Right cardiac atrium (tissue), 5 donors: ENCODE data around the gene NUTM1. TPM values are rescaled to one million over a fixed set of nuclear protein-coding genes. Genes with fewer than 3 reads are reported as not detected.

ENCODE experiments used
- ATAC-seq, 2 donors: fragments of 200-7000 bp; cut with Tn5 transposase; one replicate each; pipeline versions ENCODE4 v1.8.0 to v1.9.1; 2020; ENCODE audit warnings: moderate library complexity in 2 of 2, mild to moderate bottlenecking in 1 of 2
- DNase-seq, 3 donors: peaks; one replicate each; pipeline ENCODE4 v3.0.0-alpha.2; 2020
- H3K27ac ChIP-seq: one replicate; pipeline ENCODE4 v1.5.1; 2013; ENCODE audit warnings: mild to moderate bottlenecking, low read length, control low read depth, moderate library complexity
- H3K27me3 ChIP-seq: one replicate; pipeline ENCODE4 v1.6.1; 2013; ENCODE audit not compliant: control insufficient read depth, insufficient read depth
- H3K4me1 ChIP-seq: one replicate; pipeline ENCODE4 v1.6.1; 2013; ENCODE audit warnings: low read length; ENCODE audit not compliant: control insufficient read depth, insufficient read depth
- H3K4me3 ChIP-seq: one replicate; pipeline ENCODE4 v1.5.1; 2013; ENCODE audit warnings: low read length, control low read depth
- H3K9me3 ChIP-seq: one replicate; pipeline ENCODE4 v1.6.1; 2013; ENCODE audit warnings: low read length; ENCODE audit not compliant: control insufficient read depth
- WGBS: extraction: QIAGEN DNeasy Blood & Tissue Kit; methylation state at CpG from one replicate; pipeline ENCODE4 v1.1.7; 2013; 5-methylcytosine and 5-hydroxymethylcytosine counted together
- intact Hi-C, 4 donors: fragments of 100-400 bp; cut with DNase I; formaldehyde crosslinking; loops; one replicate each; pipeline versions ENCODE4 v1.11.0 to v1.14.0; 2022 to 2023
- polyA plus RNA-seq: library from polyadenylated mRNA; stranded (reverse); fragments of 200-250 nt; gene quantifications from one replicate; pipeline ENCODE4 v1.2.3, GENCODE V29; 2013
- total RNA-seq, 4 donors: library from RNA; stranded (reverse); fragmentation: NEBNext Ultra II Directional; extraction: Animal tissue kit (Norgen Biotek cat#: 25700); gene quantifications; one replicate each; pipeline ENCODE4 v1.2.1, GENCODE V29; 2021
- donor health status: healthy with polysubstance abuse.
- donor health status: DM: no; HTN: yes; CAD: no.
- donor health status: DM: no; HTN: no; CAD: no.
- donor health status: DM: no; HTN: yes; CAD: no; lungs with severe emphysema.
- donor health status: DM: yes; HTN: yes; CAD: no.

Gene NUTM1
- total and polyA plus RNA-seq, 5 donors = not detected

DNA sequence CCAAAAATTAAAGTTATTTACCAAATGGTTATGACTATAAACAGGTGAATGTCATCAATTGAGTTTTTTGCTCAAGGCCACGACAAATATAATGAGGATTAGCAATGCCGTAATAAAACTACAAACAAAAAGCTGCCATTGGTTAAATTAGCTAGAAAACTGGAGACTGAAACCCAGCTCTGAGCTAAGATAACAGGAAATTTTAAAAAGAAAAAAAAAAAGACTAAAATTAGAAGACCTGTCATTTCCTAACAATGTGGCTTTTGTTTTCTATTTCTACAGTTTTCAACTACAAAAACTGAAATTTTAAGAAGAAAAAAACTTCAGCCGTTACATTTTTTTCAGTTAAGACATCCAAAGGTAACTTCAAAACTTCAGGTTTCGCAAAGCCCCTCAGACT, 15.2 kb upstream of the NUTM1 start:
- H3K4me3 ChIP-seq = no peak overlapping the region
- no peaks in the 10 kb centered on the region for H3K9me3 ChIP-seq
- no peaks in the 10 kb centered on the region for H3K4me1 ChIP-seq
- no peak for ATAC-seq
- no peak for DNase-seq
- intact Hi-C loops = no loop called here
- no peak overlapping the region for H3K27ac ChIP-seq
- no peaks in the 10 kb centered on the region for H3K27me3 ChIP-seq
- WGBS = 66% methylated on average over 4 of the region's 4 CpGs

DNA sequence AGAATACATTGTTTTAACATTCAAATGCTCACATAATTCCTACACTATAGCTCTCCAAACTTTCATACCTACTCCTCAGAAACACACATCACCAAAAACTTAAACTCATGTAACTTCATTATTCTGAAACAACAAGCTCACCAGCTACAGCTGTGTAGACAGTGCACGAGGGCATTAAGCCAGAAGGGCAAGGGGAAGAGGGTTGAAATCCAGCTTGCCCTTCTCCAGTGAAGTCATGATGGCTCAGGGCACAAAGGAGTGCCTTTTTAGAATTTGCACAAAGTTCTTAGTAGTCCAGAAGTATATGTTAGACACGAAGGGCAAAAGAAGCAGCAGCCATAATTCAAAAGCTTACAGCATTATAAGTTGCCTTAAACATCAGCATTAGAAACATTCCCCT, 14.1 kb upstream of the NUTM1 start:
- DNase-seq (no peak), ATAC-seq (no peak)
- intact Hi-C loops = no loop called here
- Histone ChIP-seq H3K27me3 (no peaks in the 10 kb centered on the region), H3K27ac (no peak overlapping the region), H3K4me1 (no peaks in the 10 kb centered on the region), H3K4me3 (no peak overlapping the region), H3K9me3 (no peaks in the 10 kb centered on the region)
- 73% methylated on average over 2 of the region's 2 CpGs for WGBS

DNA sequence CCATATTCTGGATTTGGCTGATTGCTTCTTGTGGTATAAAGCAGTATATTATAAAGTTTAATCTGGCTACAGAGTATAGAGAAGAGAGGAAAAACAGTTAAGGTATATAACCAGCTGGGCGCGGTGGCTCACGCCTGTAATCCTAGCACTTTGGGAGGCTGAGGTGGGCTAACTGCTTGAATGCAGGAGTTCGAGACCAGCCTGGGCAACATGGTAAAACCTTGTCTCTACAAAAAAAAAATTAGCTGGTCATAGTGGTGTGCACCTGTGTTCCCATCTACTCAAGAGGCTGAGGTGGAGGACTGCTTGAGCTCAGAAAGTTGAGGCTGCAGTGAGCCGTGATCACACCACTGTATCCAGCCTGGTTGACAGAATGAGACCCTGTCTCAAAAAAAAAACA, 12.8 kb upstream of the NUTM1 start:
- ATAC-seq = no peak
- no peak overlapping the region for H3K27ac ChIP-seq
- no peak for DNase-seq
- H3K27me3 ChIP-seq = no peaks in the 10 kb centered on the region
- WGBS = 95% methylated on average over 5 of the region's 5 CpGs
- intact Hi-C loops = no loop called here
- H3K4me1 ChIP-seq = no peaks in the 10 kb centered on the region
- no peak overlapping the region for H3K4me3 ChIP-seq
- H3K9me3 ChIP-seq = no peaks in the 10 kb centered on the region

- DNase-seq (no peak), ATAC-seq (no peak)
- Histone ChIP-seq H3K4me3 (no peak overlapping the region), H3K9me3 (no peaks in the 10 kb centered on the region), H3K4me1 (peaks cover 4% of the 10 kb centered on the region), H3K27ac (no peak overlapping the region), H3K27me3 (no peaks in the 10 kb centered on the region)
- WGBS = 60% methylated on average over 2 of the region's 2 CpGs
- intact Hi-C loops = no loop called here
Measured at GRCh38 chr15:34331809-34332208, 11.3 kb upstream of the NUTM1 start.

- Histone ChIP-seq H3K27ac (no peak overlapping the region), H3K9me3 (no peaks in the 10 kb centered on the region), H3K4me3 (no peak overlapping the region), H3K27me3 (no peaks in the 10 kb centered on the region), H3K4me1 (peaks cover 6% of the 10 kb centered on the region)
- no peak for DNase-seq
- no peak for ATAC-seq
- 97% methylated on average over 6 of the region's 6 CpGs for WGBS
- intact Hi-C loops = no loop called here
Measured at GRCh38 chr15:34332553-34333120, 10.5 kb upstream of the NUTM1 start.

- H3K9me3 ChIP-seq = no peaks in the 10 kb centered on the region
- no peaks in the 10 kb centered on the region for H3K27me3 ChIP-seq
- ATAC-seq (no peak), DNase-seq (no peak)
- no peak overlapping the region for H3K4me3 ChIP-seq
- WGBS = 77% methylated on average over 4 of the region's 4 CpGs
- H3K4me1 ChIP-seq = peaks cover 6% of the 10 kb centered on the region
- H3K27ac ChIP-seq = no peak overlapping the region
- intact Hi-C loops = no loop called here
Measured at GRCh38 chr15:34334672-34335071, 8.4 kb upstream of the NUTM1 start.

DNA sequence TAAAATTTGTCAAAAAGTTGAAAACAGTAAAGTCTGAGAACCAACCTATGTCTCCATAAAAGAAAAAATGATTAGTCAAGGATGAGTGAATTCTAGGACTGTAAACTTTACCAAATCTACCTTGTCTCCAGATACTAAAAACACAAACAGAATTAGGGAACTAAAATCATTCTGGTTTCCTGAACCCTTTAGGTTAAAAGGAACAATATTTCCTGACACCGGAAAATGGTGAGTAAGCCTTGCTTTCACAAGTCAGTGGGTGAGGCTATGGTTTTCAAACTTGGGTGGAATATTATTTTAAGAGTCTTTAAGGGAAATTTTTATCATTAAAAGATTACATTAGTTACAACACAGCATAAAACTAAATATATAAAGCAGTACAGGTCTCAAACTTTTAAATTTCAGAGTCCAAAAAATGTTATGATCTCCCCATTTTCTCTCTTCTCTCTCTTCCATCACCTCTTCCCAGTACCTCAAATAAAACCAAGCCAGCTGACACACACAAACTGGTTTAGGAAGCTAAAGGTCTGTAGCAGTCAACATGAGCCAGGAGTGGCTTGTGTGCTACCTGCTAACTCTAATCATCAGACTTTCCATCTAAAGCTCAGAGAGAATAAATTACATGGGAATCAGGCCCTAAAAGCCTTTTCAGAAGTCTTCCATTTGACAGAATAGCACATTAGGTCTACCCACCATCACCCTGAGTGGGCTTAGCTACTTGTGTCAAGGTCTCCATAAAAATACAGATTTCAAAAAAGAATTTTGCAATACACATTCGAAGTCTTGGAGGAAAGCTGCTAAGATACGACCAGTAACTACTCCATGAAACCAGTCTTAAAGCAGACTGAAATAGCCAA, 7.7 kb upstream of the NUTM1 start:
- H3K4me1 ChIP-seq = peaks cover 6% of the 10 kb centered on the region
- no peak overlapping the region for H3K4me3 ChIP-seq
- intact Hi-C loops = no loop called here

GRCh38 chr15:34336231-34336990, 6.7 kb upstream of the NUTM1 start:
- no peak for DNase-seq
- peaks cover 6% of the 10 kb centered on the region for H3K4me1 ChIP-seq

More for the DNA sequence above, 7.7 kb upstream of the NUTM1 start:
- 77% methylated on average over 3 of the region's 3 CpGs for WGBS
- no peaks in the 10 kb centered on the region for H3K9me3 ChIP-seq
- peak overlapping the region; percentile 48 for H3K27ac ChIP-seq
- no peaks in the 10 kb centered on the region for H3K27me3 ChIP-seq
- DNase-seq (no peak), ATAC-seq (peak in 1 of 2 donors; percentile 33)

DNA sequence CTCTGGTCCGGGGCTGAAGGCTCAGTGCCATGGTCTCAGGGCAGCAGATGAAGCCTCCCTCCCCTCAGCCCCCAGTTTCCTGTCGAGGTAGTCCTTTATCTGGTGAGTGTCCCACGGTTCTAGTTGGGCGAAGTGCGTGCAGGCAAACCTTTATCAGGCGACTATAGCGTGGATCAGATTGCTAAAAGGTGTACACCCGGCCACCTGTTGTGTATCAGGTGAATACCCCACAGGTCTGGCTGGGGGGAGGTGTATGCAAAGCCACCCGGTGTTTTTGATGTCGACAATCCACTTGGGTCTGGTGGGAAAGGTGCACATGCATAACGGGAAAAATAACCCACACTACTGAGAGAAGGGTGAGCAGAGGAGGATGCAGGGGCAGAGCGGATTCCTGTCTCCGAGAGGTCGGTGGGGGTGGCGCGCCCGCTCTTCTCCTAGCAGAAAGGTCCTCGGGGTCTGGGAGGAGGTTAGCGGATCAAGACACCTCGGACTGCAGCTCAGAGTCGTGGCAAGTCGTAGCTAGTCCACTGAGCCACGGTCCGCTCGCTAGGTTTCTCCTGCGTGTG, 6.0 kb upstream of the NUTM1 start:
- 2% methylated on average over 26 of the region's 26 CpGs for WGBS
- H3K4me3 ChIP-seq = peak overlapping the region; percentile 79
- DNase-seq (peak in 2 of 3 donors; percentile 40 to 52), ATAC-seq (no peak)
- peaks cover 6% of the 10 kb centered on the region for H3K4me1 ChIP-seq
- H3K27ac ChIP-seq = peak overlapping the region; percentile 87
- intact Hi-C loops = no loop called here
- H3K27me3 ChIP-seq = no peaks in the 10 kb centered on the region
- H3K9me3 ChIP-seq = no peaks in the 10 kb centered on the region

More at GRCh38 chr15:34336231-34336990, 6.7 kb upstream of the NUTM1 start:
- H3K4me3 ChIP-seq = peak overlapping the region; percentile 79
- no peaks in the 10 kb centered on the region for H3K27me3 ChIP-seq
- WGBS = 83% methylated on average over 16 of the region's 16 CpGs
- H3K9me3 ChIP-seq = no peaks in the 10 kb centered on the region
- intact Hi-C loops = no loop called here
- ATAC-seq = no peak
- H3K27ac ChIP-seq = no peak overlapping the region

- H3K27me3 ChIP-seq = no peaks in the 10 kb centered on the region
- peak; percentile 93 to 97 (median 97) for DNase-seq
- H3K4me1 ChIP-seq = peaks cover 6% of the 10 kb centered on the region
- under 1% methylated on average over 78 of the region's 78 CpGs for WGBS
- peak within 1 kb of the TSS; percentile 79 for H3K4me3 ChIP-seq
- no peaks in the 10 kb centered on the region for H3K9me3 ChIP-seq
- ATAC-seq = peak; percentile 97 to 99
- intact Hi-C loops = no loop called here
- peak within 1 kb of the TSS; percentile 87 for H3K27ac ChIP-seq
Measured at GRCh38 chr15:34337557-34338306, 5.4 kb upstream of the NUTM1 start, which contains the start of gene SLC12A6. TSS of gene SLC12A6 (minus strand) at chr15:34337781. CDS start at chr15:34336680, 1,101 bp downstream.
